Hematopoietic multipotent progenitor cell treated with erythropoietin and hydrocortisone succinate and interleukin-3 and kit ligand, for 4 days (in vitro differentiated cells): Measurements from ENCODE around the gene PIK3C2B.
A peak's percentile ranks its signal among the peaks of the same experiment; 100 is the strongest.

Experiments used
- DNase-seq: peaks from one replicate; pipeline ENCODE4 v3.0.0-alpha.2; 2015

Gene PIK3C2B

GRCh38 chr1:204456826-204457442 lies 37.7 kb downstream of the PIK3C2B start:
- no peak for DNase-seq

DNA sequence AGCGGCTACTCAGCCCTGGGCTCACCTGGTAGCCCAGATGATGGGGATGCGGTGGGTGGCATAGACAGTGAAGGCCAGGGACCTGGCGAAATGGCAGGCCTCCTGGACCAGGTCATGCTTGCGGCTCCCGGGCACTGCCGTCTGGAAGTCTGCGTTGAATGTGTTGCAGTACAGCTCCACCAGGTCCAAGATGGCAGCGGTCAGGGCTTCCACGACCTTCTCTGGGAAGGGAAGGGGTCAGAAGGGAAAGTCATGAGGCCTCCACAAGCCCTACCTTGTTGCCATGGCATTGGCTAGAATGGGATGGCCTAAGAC lies 38.8 kb downstream of the PIK3C2B start:
- no peak for DNase-seq

GRCh38 chr1:204455063-204455830 lies 39.4 kb downstream of the PIK3C2B start:
- no peak for DNase-seq

- no peak for DNase-seq
Observed at GRCh38 chr1:204454476-204454875, 40.1 kb downstream of the PIK3C2B start.

DNA sequence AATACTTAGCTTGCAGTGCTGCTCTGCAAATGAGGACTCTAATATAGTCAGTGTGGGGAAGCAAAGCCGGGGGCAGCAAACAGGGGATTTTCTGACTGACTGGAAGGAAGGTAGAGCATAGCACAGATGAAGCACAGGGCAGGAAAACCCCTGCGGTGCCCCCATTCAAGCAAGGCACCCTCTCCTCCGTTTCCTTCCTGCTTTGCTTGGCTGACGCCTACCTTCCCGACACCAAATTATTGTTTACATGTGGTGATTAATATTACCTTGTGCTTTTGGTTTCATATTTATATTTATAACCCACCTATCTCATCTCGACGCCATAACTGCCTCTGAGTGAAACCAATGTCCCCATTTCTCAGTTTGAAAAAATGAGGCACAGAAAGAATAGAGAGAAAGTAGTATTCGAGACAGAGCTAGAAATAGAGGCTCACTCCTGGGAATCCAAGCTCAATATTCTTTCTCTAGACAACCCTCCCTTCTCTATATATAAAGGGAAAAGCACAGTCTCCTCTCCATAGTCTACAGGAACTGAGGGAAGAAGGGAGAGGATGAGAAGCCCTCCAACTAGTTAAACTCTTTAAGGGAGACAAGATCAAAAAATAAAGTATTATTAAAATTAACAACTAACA lies 41.3 kb downstream of the PIK3C2B start:
- DNase-seq = no peak

GRCh38 chr1:204451352-204452124 lies 43.1 kb downstream of the PIK3C2B start:
- DNase-seq = peak; percentile 48

GRCh38 chr1:204450461-204451257 lies 43.9 kb downstream of the PIK3C2B start:
- no peak for DNase-seq

DNA sequence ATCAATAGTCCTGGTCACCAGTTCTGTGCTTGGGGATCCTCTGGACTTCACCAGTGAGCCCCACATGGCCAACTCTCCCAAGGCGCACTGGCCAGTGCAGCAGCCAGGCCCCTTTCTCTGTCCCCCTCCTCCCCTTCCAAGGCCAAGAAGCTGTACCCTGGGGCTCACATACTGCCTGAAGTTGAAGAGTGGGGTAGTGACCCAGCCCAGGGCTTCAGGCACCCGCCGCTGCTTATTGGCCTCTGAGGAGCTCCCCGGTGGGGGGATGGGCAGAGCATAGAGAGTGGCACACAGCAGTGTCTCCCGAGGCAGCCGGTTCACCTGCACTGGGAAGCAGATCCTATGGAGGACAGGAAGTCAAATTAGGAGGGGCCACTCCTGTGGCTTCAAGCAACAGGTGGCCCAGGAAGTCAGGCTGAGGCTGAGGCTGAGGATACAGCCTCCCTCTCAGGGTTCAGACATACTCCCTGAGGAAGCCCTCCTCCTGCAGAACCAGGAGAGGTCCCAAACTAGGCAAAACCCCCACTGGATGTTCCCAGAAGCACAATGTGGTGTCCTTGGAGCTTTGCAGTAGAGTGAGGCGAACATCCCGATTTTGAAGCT lies 44.8 kb downstream of the PIK3C2B start:
- DNase-seq = no peak

GRCh38 chr1:204448991-204449677 lies 45.5 kb downstream of the PIK3C2B start:
- no peak for DNase-seq

- DNase-seq = no peak
Observed at GRCh38 chr1:204448344-204448964, 46.2 kb downstream of the PIK3C2B start.

DNA sequence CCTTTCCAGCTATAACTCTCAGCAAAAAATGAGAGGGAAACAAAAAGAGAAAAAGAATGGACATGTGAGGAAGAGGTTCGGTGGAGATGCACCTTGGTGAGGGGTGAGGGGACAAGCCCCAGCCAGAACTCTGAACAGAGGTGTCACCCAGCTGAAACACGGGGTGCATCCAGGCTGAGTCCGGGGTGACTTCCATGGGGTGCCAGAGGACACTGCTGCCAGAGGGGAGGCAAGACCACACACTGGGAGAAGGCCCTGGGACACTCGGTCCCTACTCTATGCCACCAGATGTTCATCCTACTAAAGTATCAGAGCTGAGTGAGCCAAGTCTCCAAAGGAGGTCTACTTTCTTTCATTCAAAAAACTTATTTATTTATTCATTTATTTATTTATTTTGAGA lies 46.9 kb downstream of the PIK3C2B start:
- DNase-seq = no peak

- DNase-seq = no peak
Observed at GRCh38 chr1:204447190-204447589, 47.4 kb downstream of the PIK3C2B start.

DNA sequence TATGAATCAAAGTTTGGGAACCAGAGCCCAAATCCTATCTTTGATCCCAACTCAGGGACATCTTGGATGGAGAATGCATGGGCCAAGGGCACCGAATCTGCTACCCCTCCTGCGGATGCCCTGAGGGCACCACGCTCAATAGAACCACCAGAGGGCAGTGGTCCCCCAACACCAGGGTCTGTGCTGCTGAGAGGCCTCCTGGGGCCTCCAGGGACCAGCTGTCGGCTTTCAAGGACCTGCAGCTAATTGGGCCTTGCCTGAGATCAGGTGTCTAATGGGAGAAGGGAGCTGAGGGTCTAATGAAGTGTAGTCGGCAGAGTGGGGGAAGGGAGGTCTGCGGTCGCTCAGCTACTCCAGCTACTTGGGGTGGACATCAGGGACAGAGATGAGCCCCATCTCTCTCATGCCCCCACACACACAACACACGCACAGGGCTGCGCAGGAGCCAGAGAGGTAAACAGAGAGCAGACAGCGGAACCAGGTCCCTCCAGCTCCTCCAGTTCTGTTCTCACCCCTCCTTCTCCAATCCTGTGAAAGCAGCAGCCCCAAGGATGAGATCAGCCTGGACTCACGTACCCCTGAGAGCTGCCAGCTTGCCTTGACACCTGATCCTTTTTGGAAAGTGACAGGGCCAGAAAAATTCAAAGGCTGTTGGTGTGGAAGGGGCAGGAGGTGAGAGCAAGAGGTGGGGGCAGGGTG lies 48.0 kb downstream of the PIK3C2B start:
- DNase-seq = peak; percentile 91

DNA sequence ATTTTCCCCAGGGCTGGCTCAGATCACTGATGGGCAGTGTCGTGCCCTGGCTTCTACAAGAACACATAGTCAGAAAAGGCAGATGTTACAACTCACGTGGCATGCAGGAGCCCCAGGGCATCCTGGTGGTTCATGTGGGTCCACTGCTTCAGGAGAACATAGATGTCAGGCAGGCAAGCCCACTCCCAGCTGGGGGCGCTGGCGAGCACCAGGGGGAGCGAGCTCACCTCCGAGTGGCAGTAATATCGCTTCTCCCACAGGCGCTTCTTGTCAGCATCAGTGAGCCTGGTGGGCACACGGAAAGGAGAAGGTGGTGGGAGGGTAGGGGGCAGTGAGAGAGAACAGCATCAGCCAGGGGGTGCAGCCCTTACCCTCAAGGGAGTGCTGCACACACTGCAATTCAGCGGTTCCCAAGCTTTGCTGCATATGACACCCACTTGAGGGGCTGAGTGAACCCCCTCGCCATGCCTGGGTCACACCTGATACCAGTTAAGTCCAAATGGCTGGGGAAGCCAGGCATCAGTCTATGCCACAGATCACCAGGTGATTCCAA lies 48.7 kb downstream of the PIK3C2B start:
- DNase-seq = peak; percentile 73
